Activated naive CD4-positive, alpha-beta T cell treated with anti-CD3 and anti-CD28 coated beads, Interleukin-2, amount 50 U/mL, for 72 hours (primary cell): ENCODE measurements around the gene UBE2E1. TPM values are rescaled to one million over a fixed set of nuclear protein-coding genes. Genes with fewer than 3 reads are reported as not detected.

Experiments
- ATAC-seq, 2 donors: fragments of 150-1000 bp; cut with Tn5 transposase; 2 replicates each; pipeline ENCODE4 v1.10.0; 2021; ENCODE audit warnings: mild to moderate bottlenecking in 2 of 2, moderate library complexity in 2 of 2
- DNase-seq, 2 donors: peaks; one replicate each; pipeline ENCODE4 v3.0.0; 2021 to 2022; ENCODE audit warnings: low spot score in 2 of 2
- H3K27ac Mint-ChIP-seq, 2 donors: one replicate each; pipeline ENCODE4 v1.8.0; 2022; ENCODE audit warnings: mild to moderate bottlenecking in 2 of 2, mixed read lengths in 2 of 2
- H3K36me3 Mint-ChIP-seq, 2 donors: one replicate each; pipeline ENCODE4 v1.8.0; 2022; ENCODE audit warnings: mixed read lengths in 2 of 2
- H3K9me3 Mint-ChIP-seq, 2 donors: one replicate each; pipeline ENCODE4 v1.8.0; 2022; ENCODE audit warnings: mixed read lengths in 2 of 2
- total RNA-seq, 2 donors: library from RNA; stranded (reverse); gene quantifications; one replicate each; pipeline ENCODE4 v1.2.3, GENCODE V29; 2022

Gene UBE2E1
- total RNA-seq, 2 donors from 2014 or later: 29.6 to 82.2 TPM

GRCh38 chr3:23785097-23785645, 20.6 kb upstream of the UBE2E1 start:
- DNase-seq (no peak), ATAC-seq (no peak)
- Mint-ChIP-seq H3K36me3 (peaks cover 0 to 5% of the 10 kb centered on the region in 2 donors), H3K9me3 (peaks cover 3 to 7% of the 10 kb centered on the region in 2 donors), H3K27ac (no peak overlapping the region)

GRCh38 chr3:23785882-23786281, 19.9 kb upstream of the UBE2E1 start:
- H3K36me3 Mint-ChIP-seq: peaks cover 0 to 5% of the 10 kb centered on the region in 2 donors
- peaks cover 3 to 7% of the 10 kb centered on the region in 2 donors for H3K9me3 Mint-ChIP-seq
- no peak for DNase-seq
- no peak overlapping the region for H3K27ac Mint-ChIP-seq
- ATAC-seq: no peak

GRCh38 chr3:23791678-23792077, 14.1 kb upstream of the UBE2E1 start:
- DNase-seq (no peak), ATAC-seq (no peak)
- Mint-ChIP-seq H3K9me3 (no peaks in the 10 kb centered on the region), H3K36me3 (no peaks in the 10 kb centered on the region), H3K27ac (no peak overlapping the region)

GRCh38 chr3:23793528-23794134, 12.1 kb upstream of the UBE2E1 start:
- H3K27ac Mint-ChIP-seq: no peak overlapping the region
- ATAC-seq (peak in 1 of 2 donors; percentile 63), DNase-seq (no peak)
- H3K9me3 Mint-ChIP-seq: no peaks in the 10 kb centered on the region
- H3K36me3 Mint-ChIP-seq: no peaks in the 10 kb centered on the region

- DNase-seq (no peak), ATAC-seq (no peak)
- no peaks in the 10 kb centered on the region for H3K36me3 Mint-ChIP-seq
- H3K9me3 Mint-ChIP-seq: no peaks in the 10 kb centered on the region
- no peak overlapping the region for H3K27ac Mint-ChIP-seq
Observed at GRCh38 chr3:23795096-23795495, 10.7 kb upstream of the UBE2E1 start.

- no peaks in the 10 kb centered on the region for H3K36me3 Mint-ChIP-seq
- ATAC-seq (no peak), DNase-seq (no peak)
- H3K27ac Mint-ChIP-seq: no peak overlapping the region
- no peaks in the 10 kb centered on the region for H3K9me3 Mint-ChIP-seq
Observed at GRCh38 chr3:23796518-23796917, 9.2 kb upstream of the UBE2E1 start.

- Mint-ChIP-seq H3K9me3 (no peaks in the 10 kb centered on the region), H3K27ac (peak overlapping the region in 1 of 2 donors; percentile 41), H3K36me3 (no peaks in the 10 kb centered on the region)
- ATAC-seq: peak; percentile 85 to 91
- no peak for DNase-seq
Observed at GRCh38 chr3:23797491-23797890, 8.3 kb upstream of the UBE2E1 start.

- ATAC-seq (no peak), DNase-seq (no peak)
- H3K9me3 Mint-ChIP-seq: no peaks in the 10 kb centered on the region
- H3K27ac Mint-ChIP-seq: no peak overlapping the region
- no peaks in the 10 kb centered on the region for H3K36me3 Mint-ChIP-seq
Observed at GRCh38 chr3:23798456-23798855, 7.3 kb upstream of the UBE2E1 start.

- H3K9me3 Mint-ChIP-seq: no peaks in the 10 kb centered on the region
- ATAC-seq (no peak), DNase-seq (no peak)
- no peaks in the 10 kb centered on the region for H3K36me3 Mint-ChIP-seq
- no peak overlapping the region for H3K27ac Mint-ChIP-seq
Observed at GRCh38 chr3:23798876-23799275, 6.9 kb upstream of the UBE2E1 start.

- Mint-ChIP-seq H3K9me3 (no peaks in the 10 kb centered on the region), H3K27ac (no peak overlapping the region), H3K36me3 (peaks cover 2 to 6% of the 10 kb centered on the region in 2 donors)
- DNase-seq (no peak), ATAC-seq (no peak)
Observed at GRCh38 chr3:23800731-23801130, 5.0 kb upstream of the UBE2E1 start.

- Mint-ChIP-seq H3K27ac (no peak overlapping the region), H3K9me3 (no peaks in the 10 kb centered on the region), H3K36me3 (peaks cover 8 to 13% of the 10 kb centered on the region in 2 donors)
- no peak for DNase-seq
- ATAC-seq: no peak
Observed at GRCh38 chr3:23804441-23805209, 1.1 kb upstream of the UBE2E1 start.

- no peak for ATAC-seq
- no peaks in the 10 kb centered on the region for H3K9me3 Mint-ChIP-seq
- peaks cover 14 to 19% of the 10 kb centered on the region in 2 donors for H3K36me3 Mint-ChIP-seq
- peak overlapping the region in 1 of 2 donors; percentile 78 for H3K27ac Mint-ChIP-seq
- no peak for DNase-seq
Observed at GRCh38 chr3:23805210-23805632, 534 bp upstream of the UBE2E1 start.

GRCh38 chr3:23806534-23807423, 1.0 kb downstream of the UBE2E1 start:
- no peak for DNase-seq
- Mint-ChIP-seq H3K27ac (peak overlapping the region; percentile 76 to 88), H3K36me3 (peaks cover 20 to 28% of the 10 kb centered on the region in 2 donors), H3K9me3 (no peaks in the 10 kb centered on the region)
- peak; percentile 5 to 10 for ATAC-seq

GRCh38 chr3:23807424-23808015, 1.8 kb downstream of the UBE2E1 start:
- Mint-ChIP-seq H3K9me3 (no peaks in the 10 kb centered on the region), H3K27ac (peak overlapping the region; percentile 76 to 88), H3K36me3 (peaks cover 22 to 35% of the 10 kb centered on the region in 2 donors)
- ATAC-seq (no peak), DNase-seq (no peak)

- Mint-ChIP-seq H3K9me3 (no peaks in the 10 kb centered on the region), H3K36me3 (peaks cover 24 to 40% of the 10 kb centered on the region in 2 donors), H3K27ac (peak overlapping the region in 1 of 2 donors; percentile 90)
- no peak for ATAC-seq
- DNase-seq: no peak
Observed at GRCh38 chr3:23808525-23808924, 2.8 kb downstream of the UBE2E1 start.

GRCh38 chr3:23809294-23809693, 3.5 kb downstream of the UBE2E1 start:
- no peak for DNase-seq
- Mint-ChIP-seq H3K36me3 (peaks cover 24 to 40% of the 10 kb centered on the region in 2 donors), H3K9me3 (no peaks in the 10 kb centered on the region), H3K27ac (peak overlapping the region in 1 of 2 donors; percentile 90)
- ATAC-seq: no peak
